HL-60 (cell line): ENCODE results near the gene ASTN2.

Experiments
- CTCF ChIP-seq: IDR thresholded peaks from one replicate; pipeline ENCODE4 v1.5.1; 2011; ENCODE audit warnings: low read length, control low read depth, inconsistent platforms; ENCODE audit not compliant: insufficient read depth
- POLR2AphosphoS5 ChIP-seq: IDR thresholded peaks from 2 replicates; pipeline ENCODE4 v1.6.1; 2012; ENCODE audit warnings: low read depth
- TF ChIP-seq, protein P1 (sequence below): IDR thresholded peaks from 2 replicates; pipeline ENCODE4 v1.6.1; 2012; ENCODE audit warnings: low read depth; ENCODE audit not compliant: insufficient replicate concordance

GRCh38 chr9:117453737-117454136 lies 38.9 kb upstream of the ASTN2 start:
- TF ChIP-seq CTCF (no peak), POLR2AphosphoS5 (no peak)
- TF ChIP-seq, protein P1, sequence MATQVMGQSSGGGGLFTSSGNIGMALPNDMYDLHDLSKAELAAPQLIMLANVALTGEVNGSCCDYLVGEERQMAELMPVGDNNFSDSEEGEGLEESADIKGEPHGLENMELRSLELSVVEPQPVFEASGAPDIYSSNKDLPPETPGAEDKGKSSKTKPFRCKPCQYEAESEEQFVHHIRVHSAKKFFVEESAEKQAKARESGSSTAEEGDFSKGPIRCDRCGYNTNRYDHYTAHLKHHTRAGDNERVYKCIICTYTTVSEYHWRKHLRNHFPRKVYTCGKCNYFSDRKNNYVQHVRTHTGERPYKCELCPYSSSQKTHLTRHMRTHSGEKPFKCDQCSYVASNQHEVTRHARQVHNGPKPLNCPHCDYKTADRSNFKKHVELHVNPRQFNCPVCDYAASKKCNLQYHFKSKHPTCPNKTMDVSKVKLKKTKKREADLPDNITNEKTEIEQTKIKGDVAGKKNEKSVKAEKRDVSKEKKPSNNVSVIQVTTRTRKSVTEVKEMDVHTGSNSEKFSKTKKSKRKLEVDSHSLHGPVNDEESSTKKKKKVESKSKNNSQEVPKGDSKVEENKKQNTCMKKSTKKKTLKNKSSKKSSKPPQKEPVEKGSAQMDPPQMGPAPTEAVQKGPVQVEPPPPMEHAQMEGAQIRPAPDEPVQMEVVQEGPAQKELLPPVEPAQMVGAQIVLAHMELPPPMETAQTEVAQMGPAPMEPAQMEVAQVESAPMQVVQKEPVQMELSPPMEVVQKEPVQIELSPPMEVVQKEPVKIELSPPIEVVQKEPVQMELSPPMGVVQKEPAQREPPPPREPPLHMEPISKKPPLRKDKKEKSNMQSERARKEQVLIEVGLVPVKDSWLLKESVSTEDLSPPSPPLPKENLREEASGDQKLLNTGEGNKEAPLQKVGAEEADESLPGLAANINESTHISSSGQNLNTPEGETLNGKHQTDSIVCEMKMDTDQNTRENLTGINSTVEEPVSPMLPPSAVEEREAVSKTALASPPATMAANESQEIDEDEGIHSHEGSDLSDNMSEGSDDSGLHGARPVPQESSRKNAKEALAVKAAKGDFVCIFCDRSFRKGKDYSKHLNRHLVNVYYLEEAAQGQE: no peak
